Activated CD4-positive, alpha-beta T cell treated with anti-CD3 and anti-CD28 coated beads, Interleukin-2, amount 50 U/mL, for 16 hours (primary cell): ENCODE data around the gene ZCCHC24.

Source experiments
- DNase-seq: peaks from one replicate; pipeline ENCODE4 v3.0.0-alpha.2; 2020

ZCCHC24 gene

DNA sequence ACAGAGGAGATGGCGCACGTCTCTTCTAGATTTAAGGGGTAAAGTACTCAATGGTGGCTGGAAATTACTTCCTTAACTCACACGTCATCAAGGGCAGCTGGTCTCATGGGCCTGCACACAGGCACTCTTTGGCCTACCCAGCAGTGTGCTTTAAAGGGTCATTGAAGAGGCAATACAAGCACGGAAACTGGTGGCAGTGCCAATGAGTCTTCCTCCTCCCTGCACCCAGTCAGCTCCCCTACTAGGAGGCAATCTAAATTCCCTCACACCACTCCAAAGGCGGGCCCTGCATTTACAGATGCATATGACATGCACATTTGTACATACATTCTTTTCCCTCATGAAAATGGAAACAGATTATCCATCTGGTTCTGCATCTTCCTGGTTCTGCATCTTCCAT is 50.8 kb downstream of the ZCCHC24 start:
- no peak for DNase-seq

- no peak for DNase-seq
Observed at GRCh38 chr10:79393924-79394610, 51.4 kb downstream of the ZCCHC24 start.

- no peak for DNase-seq
Observed at GRCh38 chr10:79393221-79393923, 52.1 kb downstream of the ZCCHC24 start.

GRCh38 chr10:79392506-79393176 is 52.8 kb downstream of the ZCCHC24 start:
- no peak for DNase-seq

GRCh38 chr10:79392020-79392398 is 53.4 kb downstream of the ZCCHC24 start:
- DNase-seq = no peak

- DNase-seq = no peak
Observed at GRCh38 chr10:79391231-79392019, 54.0 kb downstream of the ZCCHC24 start.

DNA sequence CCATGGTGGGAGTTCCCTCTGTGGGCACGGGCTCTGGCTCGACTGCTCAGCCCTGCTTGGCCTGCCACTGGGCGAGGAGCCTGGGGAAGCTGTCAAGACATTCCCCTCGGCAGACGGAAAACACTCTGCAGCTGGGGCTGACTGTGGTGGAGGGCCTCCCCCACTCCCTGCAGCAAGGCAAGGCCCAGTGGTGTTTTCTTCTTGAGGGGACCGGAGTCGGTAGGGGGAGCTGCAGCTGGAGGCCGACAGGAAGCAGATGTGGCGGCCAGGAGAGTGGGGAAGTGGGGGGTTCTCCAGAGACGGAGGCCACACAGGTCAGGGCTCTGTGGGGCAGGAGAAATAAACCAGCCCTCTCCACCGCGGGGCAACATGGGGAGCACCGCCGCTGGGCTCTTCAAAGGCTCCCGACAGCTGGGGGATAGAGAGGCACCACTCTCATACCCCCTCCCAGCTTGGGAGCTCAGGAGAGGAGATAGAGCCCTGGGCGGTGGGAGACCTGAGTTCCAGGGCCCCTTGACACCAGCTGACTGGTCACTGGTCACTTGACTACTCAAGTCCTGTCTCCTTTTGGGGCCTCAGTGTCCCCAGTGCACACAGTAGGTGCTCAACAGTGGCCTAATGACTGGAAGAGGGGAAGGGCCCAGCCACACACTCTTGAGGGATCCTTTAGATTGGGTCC is 54.7 kb downstream of the ZCCHC24 start:
- DNase-seq = no peak

DNA sequence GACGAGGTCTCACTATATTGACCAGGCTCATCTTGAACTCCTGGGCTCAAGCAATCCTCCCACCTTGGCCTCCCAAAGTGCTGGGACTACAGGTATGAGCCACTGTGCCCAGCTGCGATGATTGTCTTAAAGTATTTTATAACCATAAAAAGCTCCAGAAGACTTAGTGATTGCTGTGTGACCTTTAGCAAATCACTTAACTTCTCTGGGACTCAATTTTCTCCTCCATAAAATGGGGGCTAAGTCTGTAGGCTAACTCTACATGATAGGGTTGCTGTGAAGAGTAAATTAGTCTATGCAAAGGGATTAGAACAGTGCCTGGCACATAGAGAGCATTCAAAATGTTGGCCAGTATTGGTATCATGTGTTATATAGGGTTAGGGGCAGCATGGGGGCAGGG is 55.4 kb downstream of the ZCCHC24 start:
- no peak for DNase-seq

DNA sequence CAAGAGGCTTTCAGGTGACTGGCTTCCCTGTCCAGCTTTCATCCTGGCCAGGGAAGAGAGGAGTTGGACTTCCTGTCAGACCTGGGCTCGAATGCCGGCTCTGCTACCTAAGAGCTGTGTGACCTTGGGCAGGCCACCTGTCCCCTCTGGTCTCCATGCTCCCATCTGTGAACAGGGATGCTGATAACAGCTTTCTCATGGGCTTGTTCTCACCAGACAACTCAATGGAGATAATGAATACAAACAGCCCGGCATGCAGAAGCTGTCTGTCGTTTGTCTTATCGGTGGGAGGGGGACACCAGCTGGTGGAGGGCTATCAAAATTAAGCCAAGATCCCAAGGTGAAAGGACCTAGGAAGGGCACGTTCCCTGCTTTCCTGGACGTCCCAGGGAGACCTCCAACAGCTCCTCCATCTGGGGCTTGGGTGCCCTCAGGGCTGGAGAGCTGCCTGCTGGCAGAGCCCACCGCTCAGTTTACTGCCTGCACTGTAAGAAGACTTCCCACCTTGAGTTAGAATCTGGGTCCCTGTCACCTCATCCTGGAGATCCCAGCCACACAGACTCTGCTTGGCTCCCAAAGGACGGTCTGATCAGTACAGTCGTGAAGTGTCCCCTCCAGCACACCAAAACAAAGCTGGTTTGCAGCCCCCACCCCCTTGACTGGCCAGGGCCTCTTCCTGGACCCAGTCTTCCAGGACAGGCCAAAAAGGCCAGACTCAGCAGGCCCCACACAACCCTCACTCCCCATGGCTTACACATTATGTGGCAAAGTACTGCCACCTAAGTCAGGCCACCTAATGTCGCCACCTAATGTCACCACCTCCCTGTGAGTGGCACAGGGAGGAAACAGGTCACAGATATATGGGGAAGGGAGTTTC is 57.2 kb downstream of the ZCCHC24 start:
- peak; percentile 13 for DNase-seq

GRCh38 chr10:79387466-79387973 is 57.9 kb downstream of the ZCCHC24 start:
- no peak for DNase-seq

DNA sequence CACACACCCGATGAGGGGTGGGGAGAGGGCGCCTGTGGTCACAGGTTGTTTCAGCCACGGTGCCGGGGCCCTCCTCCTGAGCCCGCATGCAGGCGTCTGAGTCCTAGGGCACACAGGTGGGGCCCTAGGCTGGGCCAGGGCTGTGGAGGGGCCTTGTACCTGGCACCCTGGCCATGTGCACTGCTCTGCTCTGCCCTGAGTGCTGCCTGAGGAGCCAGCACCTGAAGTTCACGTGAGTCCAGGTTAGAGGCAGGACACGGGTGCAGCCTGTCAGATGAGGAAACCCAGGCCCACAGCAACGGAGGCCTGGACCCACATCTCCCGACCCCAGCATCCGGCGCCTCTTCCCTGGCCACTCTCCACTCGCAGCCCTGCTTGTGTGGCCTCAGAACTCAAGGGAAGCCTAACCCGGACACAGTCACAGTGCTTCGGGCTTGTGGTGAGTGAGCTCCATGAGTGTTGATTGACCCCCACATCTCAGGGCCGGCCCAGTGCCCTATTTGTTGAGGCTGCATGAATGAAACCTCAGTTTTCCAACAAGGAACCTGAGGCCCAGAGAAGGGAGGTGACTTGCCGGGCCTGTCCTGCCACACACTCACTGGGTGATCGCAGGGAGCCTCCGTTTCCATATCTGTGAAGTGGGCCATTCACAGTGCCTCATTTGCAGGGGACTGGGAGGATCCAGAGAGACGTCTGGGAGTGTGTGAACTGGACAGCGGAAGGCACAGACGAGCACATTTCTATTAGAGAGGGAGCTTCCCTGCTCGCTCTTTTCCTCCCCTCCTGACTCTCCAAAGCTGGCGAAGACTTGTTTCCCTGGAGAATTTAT is 58.6 kb downstream of the ZCCHC24 start:
- DNase-seq = no peak

DNA sequence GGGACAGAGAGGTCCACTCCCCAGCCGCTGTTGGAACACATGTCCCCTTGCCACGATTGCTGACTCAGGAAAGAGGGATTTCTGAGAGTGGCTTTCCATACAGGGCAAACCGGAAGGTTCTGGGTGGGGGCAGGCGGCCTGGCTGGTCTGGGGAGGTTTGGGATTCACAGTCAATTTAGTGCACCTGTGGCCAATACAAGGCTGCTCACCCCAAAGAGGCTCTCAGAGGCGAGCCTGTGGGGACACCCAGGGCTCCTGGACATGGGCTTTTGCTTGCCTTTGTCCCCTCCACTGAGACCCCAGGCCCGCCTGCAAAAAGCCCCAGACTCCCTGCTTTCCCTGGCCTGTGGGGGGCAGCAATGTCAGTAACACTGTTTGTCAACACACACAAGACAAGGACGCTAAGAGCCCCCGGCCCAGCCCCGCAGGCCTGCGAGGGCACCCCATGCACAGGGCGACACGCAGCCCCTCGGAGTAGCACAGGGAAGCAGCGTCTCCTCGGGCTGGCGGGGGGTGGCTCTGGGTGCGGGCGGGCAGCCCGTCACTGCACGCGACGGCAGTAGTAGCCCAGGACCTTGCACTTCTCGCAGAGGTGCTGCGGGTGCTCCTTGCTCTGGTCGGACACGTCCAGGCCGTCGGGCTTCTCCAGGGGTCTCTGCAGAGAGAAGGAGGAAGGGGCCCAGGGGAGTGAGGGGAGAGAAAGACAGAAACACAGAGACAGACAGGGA is 59.5 kb downstream of the ZCCHC24 start:
- DNase-seq = no peak

GRCh38 chr10:79385392-79385795 is 60.0 kb downstream of the ZCCHC24 start:
- DNase-seq = no peak

DNA sequence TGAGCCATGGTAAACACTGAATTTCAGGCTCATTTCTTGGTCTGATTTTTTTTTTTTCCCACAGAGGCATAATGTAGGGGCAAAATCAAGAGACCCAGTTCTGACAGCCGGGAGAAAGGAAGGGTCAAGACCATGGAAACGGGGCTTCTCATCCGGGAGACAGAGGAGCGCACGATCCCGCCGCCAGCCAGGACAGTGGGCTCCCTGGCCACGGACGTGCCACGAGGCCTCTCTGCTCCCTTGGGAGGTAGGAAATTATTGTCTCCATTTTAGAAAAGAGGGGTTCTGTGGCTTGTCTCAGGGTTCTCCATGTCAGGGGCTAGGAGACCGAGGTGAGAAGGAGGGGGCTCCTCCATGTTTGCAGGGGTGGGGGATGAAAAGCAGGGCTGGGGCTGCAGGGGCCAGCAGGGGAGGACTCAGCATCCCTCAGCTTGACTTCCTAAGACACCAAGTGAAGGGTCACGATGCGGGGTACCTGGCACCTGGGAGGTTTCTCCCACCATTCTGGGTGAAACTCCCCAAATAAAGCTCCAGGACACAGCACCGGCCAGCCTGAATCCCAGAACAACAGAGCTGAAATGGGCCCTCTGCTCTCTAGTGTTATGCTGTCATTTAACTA is 60.5 kb downstream of the ZCCHC24 start:
- no peak for DNase-seq

GRCh38 chr10:79383974-79384606 is 61.3 kb downstream of the ZCCHC24 start:
- no peak for DNase-seq

- no peak for DNase-seq
Observed at GRCh38 chr10:79382491-79382941, 62.9 kb downstream of the ZCCHC24 start.

- DNase-seq = no peak
Observed at GRCh38 chr10:79381804-79382221, 63.6 kb downstream of the ZCCHC24 start.

DNA sequence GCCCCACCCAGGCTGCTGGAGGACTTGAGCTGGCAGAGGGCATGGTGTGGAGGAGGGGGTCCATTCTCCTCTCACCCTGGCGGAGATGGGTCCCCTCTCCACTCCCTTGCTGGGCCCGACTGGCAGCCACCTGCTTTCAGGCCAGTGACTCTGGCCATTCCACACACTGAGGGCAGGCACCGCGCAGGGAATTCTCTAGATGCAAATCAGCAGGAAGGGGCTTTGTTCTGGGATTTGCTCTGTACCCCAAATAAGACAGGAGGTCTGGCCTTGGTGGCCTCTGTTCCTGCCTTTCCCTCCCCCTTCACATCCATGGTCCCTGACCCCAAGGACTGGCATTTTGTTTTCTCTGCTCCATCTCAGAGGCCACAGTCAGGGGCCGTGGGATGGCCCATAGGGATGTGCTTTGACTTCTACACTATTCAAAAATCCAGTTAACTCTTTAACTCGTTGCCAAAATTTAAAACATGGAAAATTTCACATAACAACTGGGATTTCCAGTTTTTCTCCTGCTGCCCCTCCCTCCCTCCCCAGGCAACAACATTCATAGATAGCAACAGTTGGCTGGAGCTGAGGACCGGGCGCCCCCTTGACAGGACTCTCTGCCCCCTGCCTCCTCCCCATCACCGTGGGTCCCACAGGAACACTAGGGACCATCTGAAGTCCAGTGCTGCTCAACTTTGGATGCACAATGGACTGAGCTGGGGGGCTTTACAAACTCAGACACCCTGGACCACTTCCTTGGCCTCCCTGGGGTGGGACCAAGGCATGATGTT is 64.3 kb downstream of the ZCCHC24 start:
- DNase-seq = no peak
